HEK293 (cell line): ENCODE data around the gene CLTB.

Source experiments
- ZNF274 ChIP-seq, 2 experiments: fragments of 200-500 bp in 1 of 2; fragments of 450-650 bp in 1 of 2; sonication (Bioruptor generic) in 1 of 2; formaldehyde crosslinking in 1 of 2; IDR thresholded peaks; 2 replicates each; pipeline versions ENCODE4 v1.5.1 to v1.6.1; 2014 to 2016; ENCODE audit warnings: borderline replicate concordance in 1 of 2, inconsistent platforms in 1 of 2, low read length in 1 of 2, missing biosample characterization in 1 of 2, missing genetic modification characterization in 1 of 2
- TF ChIP-seq, protein P1 (sequence below): sonication (generic); formaldehyde crosslinking; IDR thresholded peaks from 2 replicates; pipeline ENCODE4 v1.8.1; 2022; ENCODE audit warnings: mild to moderate bottlenecking, moderate library complexity, missing genetic modification reagents
- TF ChIP-seq, protein P2 (sequence below): fragments of 450-650 bp; formaldehyde crosslinking; IDR thresholded peaks from 2 replicates; pipeline ENCODE4 v1.5.1; 2016; ENCODE audit warnings: missing biosample characterization, missing genetic modification characterization

DNA sequence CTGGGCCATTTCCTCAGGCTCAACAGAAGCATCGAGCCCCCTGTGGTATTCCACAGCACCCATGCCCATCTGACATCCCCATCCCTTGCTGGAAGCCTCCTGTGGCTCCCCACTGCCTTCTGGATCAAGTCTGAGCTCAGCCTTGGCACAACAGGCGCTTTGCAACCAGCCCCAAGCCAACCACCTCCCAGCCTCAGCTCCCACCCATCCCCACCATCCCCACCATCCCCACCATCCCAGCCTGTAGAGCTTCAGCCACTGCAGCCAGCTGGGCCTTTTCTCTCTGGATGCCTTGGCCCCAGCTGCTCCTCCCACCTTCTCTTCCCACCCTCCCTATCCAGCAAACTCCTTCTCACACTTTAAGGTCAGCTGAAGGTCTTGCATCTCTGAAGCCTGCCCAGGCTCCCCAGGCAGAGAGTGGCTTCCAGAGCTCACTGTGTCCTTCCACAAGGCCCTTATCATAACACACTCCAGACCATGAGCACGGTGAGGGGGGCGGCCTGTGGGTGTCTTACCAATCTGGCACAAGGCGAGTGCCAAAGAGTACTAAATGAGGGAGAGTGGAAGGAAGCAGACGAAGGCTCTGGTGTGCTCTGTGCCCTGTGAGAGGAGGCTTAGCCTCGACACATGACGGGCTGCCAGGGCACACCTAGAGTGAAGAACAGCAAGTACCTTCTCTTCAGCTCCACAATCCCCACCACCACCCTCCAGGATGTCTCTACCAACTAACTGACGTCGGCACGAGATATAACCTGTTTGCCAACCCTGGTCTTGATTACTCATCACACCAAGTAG lies 21.3 kb downstream of the CLTB start:
- TF ChIP-seq, protein P1, sequence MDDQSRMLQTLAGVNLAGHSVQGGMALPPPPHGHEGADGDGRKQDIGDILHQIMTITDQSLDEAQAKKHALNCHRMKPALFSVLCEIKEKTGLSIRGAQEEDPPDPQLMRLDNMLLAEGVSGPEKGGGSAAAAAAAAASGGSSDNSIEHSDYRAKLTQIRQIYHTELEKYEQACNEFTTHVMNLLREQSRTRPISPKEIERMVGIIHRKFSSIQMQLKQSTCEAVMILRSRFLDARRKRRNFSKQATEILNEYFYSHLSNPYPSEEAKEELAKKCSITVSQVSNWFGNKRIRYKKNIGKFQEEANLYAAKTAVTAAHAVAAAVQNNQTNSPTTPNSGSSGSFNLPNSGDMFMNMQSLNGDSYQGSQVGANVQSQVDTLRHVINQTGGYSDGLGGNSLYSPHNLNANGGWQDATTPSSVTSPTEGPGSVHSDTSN: no peak
- TF ChIP-seq ZNF274 (IDR thresholded peaks at IDR 0.05; ENCODE audit: low read length) (no peak), ZNF274 (tag by site-specific recombination; IDR thresholded peaks at IDR 0.05; ENCODE audit: borderline replicate concordance) (no peak)
- TF ChIP-seq, protein P2, sequence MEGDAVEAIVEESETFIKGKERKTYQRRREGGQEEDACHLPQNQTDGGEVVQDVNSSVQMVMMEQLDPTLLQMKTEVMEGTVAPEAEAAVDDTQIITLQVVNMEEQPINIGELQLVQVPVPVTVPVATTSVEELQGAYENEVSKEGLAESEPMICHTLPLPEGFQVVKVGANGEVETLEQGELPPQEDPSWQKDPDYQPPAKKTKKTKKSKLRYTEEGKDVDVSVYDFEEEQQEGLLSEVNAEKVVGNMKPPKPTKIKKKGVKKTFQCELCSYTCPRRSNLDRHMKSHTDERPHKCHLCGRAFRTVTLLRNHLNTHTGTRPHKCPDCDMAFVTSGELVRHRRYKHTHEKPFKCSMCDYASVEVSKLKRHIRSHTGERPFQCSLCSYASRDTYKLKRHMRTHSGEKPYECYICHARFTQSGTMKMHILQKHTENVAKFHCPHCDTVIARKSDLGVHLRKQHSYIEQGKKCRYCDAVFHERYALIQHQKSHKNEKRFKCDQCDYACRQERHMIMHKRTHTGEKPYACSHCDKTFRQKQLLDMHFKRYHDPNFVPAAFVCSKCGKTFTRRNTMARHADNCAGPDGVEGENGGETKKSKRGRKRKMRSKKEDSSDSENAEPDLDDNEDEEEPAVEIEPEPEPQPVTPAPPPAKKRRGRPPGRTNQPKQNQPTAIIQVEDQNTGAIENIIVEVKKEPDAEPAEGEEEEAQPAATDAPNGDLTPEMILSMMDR: no peak
